ENCODE results near the gene MESP2.

The MESP2 gene, protein sequence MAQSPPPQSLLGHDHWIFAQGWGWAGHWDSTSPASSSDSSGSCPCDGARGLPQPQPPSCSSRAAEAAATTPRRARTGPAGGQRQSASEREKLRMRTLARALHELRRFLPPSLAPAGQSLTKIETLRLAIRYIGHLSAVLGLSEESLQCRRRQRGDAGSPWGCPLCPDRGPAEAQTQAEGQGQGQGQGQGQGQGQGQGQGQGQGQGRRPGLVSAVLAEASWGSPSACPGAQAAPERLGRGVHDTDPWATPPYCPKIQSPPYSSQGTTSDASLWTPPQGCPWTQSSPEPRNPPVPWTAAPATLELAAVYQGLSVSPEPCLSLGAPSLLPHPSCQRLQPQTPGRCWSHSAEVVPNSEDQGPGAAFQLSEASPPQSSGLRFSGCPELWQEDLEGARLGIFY

DNA sequence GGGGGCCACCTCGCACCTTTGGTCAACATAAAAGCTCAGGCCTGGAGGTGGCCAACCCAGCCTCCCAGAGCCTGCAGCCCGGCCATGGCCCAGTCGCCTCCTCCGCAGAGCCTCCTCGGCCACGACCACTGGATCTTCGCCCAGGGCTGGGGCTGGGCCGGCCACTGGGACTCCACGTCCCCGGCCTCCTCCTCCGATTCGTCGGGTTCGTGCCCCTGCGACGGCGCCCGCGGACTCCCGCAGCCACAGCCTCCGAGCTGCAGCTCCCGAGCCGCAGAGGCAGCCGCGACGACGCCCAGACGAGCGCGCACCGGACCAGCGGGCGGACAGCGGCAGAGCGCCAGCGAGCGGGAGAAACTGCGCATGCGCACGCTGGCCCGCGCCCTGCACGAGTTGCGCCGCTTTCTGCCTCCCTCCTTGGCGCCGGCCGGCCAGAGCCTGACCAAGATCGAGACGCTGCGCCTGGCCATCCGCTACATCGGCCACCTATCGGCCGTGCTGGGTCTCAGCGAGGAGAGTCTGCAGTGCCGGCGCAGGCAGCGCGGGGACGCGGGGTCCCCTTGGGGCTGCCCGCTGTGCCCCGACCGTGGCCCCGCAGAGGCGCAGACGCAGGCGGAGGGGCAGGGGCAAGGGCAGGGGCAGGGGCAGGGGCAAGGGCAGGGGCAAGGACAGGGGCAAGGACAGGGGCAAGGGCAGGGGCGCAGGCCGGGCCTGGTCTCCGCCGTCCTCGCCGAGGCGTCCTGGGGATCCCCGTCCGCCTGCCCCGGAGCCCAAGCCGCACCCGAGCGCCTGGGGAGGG lies at the start of gene MESP2:
Gene MESP2, plus strand, starts transcription at position 59 of the 799 bp plus-strand sequence. Its CDS starts 26 bp downstream, at position 85.
- DNase-seq (ENCODE audit: low read depth in 2 of 2): peak; percentile 11 to 49

DNA sequence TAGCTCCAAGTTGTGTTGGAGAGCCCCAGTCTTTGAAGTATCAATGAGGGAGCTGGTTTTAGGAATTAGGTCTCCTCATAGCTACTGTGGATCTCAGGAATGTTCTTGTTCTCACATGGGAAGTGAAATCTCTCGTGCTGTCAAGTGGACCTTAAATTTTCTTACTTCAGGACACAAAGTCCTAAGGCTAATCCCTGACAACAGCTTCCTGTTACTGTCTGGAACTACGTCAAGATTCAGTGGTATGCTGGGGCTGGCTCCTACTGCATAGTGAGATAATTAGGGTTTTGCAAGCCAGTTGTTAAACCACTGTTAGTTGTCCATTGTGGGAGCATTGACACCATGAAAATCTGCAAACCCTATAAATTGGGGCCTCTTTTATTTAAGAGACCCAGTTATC lies 47.9 kb upstream of the MESP2 start:
- DNase-seq (ENCODE audit: low read depth in 2 of 2): no peak

DNA sequence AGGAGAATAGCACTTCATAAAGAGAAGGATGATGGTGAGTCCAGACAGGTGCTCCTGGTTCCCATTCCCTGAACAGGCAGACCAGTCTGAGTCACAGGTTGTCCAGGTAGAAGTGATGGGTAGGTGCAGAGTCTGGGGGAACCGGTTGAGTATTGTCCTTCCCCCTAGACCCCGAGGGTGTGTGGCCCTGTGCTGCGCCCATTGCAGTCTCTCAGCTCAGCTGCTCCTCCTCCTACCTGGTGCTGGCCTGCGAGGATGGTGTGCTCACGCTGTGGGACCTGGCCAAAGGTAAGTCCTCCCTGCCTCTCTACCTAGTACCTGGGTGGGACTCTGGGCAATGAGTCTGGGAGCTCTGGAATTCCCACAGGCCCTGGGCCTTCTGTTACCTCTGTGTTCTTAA lies 44.9 kb upstream of the MESP2 start:
- no peak for DNase-seq (ENCODE audit: low read depth in 2 of 2)

DNA sequence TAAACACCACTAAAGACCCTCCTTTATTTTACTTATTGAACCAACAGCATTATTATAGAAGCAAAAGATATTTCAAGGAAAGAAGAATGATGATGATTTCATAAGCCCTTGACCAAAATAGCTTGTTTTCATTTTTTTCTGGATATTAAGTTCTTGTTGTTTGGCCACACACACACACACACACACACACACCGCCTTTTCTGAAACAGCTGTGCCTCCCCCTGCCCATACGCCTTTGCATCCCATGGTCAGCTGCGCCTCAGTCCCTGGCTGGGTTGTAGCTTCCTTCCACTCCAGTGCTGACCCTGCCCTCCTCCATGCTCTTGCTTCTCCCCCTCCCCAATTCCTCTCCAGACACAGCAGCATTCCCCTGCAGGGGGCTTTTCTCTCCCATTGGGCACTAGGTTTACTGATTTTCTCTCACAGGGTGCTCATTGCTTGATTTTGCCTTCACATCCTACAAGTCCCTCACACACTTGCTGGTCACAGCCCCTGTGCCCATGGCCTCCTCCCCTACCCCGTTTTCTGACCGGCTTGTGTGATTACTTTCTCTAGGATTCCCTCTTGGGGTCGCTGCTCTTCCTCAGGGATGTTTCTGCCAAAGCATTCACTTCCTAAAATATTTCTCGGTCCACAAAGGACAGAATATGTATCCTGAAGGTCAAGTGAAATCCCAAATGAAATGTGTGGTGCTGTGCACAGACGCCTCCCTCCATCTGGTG lies 43.5 kb upstream of the MESP2 start:
- no peak for DNase-seq (ENCODE audit: low read depth in 2 of 2)

- DNase-seq (ENCODE audit: low read depth in 2 of 2): no peak
These were observed 40.4 kb upstream of the MESP2 start for GRCh38 chr15:89735773-89736172.

- peak; percentile 27 to 46 for DNase-seq (ENCODE audit: low read depth in 2 of 2)
These were observed 36.0 kb upstream of the MESP2 start for GRCh38 chr15:89740137-89740536.

GRCh38 chr15:89743011-89743410 lies 33.1 kb upstream of the MESP2 start:
- no peak for DNase-seq (ENCODE audit: low read depth in 2 of 2)

GRCh38 chr15:89743594-89743993 lies 32.5 kb upstream of the MESP2 start:
- DNase-seq (ENCODE audit: low read depth in 2 of 2): no peak

DNA sequence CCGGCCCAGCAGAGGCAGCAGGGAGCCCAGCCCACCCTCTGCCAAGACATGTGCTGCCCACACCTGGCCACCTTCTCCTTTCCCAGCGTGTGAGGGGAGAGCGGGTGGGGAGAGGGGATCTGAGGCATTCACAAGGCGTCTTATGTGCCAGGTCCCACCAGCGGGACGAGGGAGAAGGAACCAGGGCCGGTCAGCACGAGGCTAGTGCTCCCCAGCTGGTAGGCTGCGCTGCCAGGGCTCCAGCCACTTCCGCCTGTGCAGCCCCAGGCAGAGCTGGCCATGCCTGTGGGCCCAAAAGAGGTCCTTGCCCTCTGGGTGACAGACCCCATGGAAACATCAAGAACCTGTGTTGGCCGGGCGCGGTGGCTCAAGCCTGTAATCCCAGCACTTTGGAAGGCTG lies 31.0 kb upstream of the MESP2 start:
- DNase-seq (ENCODE audit: low read depth in 2 of 2): no peak

GRCh38 chr15:89745768-89746167 lies 30.4 kb upstream of the MESP2 start:
- DNase-seq (ENCODE audit: low read depth in 2 of 2): no peak

- DNase-seq (ENCODE audit: low read depth in 2 of 2): no peak
These were observed 29.7 kb upstream of the MESP2 start for GRCh38 chr15:89746386-89746780.

- no peak for DNase-seq (ENCODE audit: low read depth in 2 of 2)
These were observed 28.1 kb upstream of the MESP2 start for GRCh38 chr15:89747708-89748682.

DNA sequence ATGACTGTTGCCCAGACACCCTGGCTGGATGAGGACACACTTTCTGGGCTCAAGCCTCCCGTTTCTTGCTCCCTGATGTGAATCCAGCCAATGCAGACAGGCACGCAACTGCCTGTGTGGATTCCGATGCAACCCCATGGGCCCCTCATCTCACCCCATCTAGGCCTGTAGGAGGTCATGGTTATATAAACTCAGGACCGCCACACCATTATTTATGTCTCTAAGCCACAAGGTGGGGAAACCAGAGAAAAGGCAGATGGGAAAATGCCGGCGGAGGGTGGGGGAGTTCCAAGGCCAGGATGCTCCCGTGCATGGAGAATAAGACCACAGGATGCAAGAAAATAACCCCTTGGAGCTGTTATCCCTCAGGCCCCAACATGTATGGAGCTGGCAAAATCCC lies 27.1 kb upstream of the MESP2 start:
- no peak for DNase-seq (ENCODE audit: low read depth in 2 of 2)

GRCh38 chr15:89749526-89749925 lies 26.6 kb upstream of the MESP2 start:
- no peak for DNase-seq (ENCODE audit: low read depth in 2 of 2)

DNA sequence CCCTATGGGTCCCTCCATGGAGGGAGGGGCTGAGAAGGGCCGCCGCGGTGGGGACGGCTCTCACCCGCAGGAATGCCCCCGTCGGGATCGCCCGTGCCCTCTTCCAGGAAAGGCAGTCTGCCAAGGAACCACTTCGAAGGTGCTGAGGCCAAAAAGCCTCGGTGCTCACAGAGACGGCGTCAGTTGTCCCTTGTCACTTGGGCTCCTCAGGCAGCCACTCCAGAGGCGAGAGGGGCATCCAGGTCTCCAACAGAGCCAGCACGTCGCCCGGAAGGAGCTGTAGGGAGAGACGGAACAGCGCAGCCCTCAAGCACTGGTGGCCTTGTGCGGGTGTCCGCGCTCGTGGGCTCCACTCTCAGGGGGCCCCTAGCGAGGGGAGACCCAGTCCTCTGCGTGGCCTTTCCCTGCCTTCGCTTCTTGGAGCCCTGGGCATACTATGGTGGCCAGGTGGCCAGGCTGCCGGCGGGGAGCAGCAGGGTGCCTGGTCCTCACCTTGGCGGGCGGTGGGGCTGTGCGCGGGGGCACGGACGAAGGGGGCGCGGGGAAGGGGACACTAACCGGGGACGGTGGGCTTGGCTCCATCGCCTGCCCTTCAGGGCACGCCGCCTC lies 26.1 kb upstream of the MESP2 start:
- DNase-seq (ENCODE audit: low read depth in 2 of 2): no peak

- DNase-seq (ENCODE audit: low read depth in 2 of 2): peak; percentile 79 to 81
These were observed 25.3 kb upstream of the MESP2 start, which contains the start of gene MESP1 for GRCh38 chr15:89750560-89751542. Gene MESP1 (minus strand): TSS chr15:89751249. CDS start chr15:89751231, 18 bp downstream.

DNA sequence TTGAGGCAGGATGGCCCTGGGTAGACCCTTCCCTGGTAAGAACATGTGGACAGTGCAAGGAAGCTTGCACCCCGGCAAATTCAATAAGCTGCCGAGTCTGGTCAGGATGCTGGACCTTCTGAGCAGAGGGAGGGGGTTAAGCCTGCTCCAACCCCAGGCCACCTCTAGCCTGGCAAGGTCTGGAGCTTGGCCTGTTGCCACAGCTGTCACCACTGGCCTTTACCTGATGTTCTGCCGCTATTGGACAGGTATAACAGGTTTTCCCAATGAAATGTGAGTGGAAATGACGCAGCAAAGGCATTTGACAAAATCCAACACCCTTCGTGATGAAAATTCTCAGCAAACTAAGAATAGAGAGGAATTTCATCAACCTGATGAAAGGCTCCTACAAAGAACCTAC lies 24.4 kb upstream of the MESP2 start:
- no peak for DNase-seq (ENCODE audit: low read depth in 2 of 2)

GRCh38 chr15:89753855-89754254 lies 22.3 kb upstream of the MESP2 start:
- DNase-seq (ENCODE audit: low read depth in 2 of 2): no peak

Measured in stimulated activated CD4-positive, alpha-beta T cell treated with anti-CD3 and anti-CD28 coated beads, Interleukin-15, amount 100 ng/mL, for 48 hours (primary cell).